Measurements from ENCODE around the gene ATP8A2.
"Not testable (repeated sequence)": the region's sequence is repeated elsewhere in the genome, so short reads cannot be mapped to it uniquely, and the experiment has no call there.

ATP8A2 gene

DNA sequence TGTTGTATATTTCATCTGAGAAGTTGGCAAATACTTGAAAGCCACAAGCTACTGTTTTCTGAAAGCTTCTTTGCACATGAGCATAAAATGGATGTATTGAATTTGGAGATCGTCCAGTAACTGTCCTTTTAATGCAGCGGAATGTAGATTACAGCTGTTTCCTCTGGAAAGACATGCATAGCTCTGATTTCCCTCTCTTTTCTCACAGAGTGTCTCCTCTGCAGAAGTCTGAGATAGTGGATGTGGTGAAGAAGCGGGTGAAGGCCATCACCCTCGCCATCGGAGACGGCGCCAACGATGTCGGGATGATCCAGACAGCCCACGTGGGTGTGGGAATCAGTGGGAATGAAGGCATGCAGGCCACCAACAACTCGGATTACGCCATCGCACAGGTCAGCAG lies 397.1 kb downstream of the ATP8A2 start:
- no peak for DNase-seq (ENCODE audit: low read depth)

GRCh38 chr13:25770601-25771000 lies 398.8 kb downstream of the ATP8A2 start:
- no peak for DNase-seq (ENCODE audit: low read depth)

GRCh38 chr13:25771202-25771601 lies 399.4 kb downstream of the ATP8A2 start:
- DNase-seq (ENCODE audit: low read depth): no peak

- no peak for DNase-seq (ENCODE audit: low read depth)
Measured at GRCh38 chr13:25771641-25772478, 400.1 kb downstream of the ATP8A2 start.

- DNase-seq (ENCODE audit: low read depth): not testable (repeated sequence)
Measured at GRCh38 chr13:25772534-25772933, 400.8 kb downstream of the ATP8A2 start.

DNA sequence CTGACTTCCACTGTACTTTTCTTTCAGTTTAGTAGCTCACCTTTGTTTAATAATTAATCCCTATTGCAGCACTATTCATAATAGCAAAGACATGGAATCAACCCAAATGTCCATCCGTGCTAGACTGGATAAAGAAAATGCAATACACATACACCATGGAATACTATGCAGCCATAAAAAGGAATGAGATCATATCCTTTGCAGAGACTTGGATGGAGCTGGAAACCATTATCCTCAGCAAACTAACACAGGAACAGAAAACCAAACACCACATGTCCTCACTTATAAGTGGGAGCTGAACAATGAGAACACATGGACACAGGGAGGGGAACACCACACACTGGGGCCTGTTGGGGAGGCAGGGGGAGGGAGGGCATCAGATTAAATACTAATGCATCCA lies 402.3 kb downstream of the ATP8A2 start:
- not testable (repeated sequence) for DNase-seq (ENCODE audit: low read depth)

DNA sequence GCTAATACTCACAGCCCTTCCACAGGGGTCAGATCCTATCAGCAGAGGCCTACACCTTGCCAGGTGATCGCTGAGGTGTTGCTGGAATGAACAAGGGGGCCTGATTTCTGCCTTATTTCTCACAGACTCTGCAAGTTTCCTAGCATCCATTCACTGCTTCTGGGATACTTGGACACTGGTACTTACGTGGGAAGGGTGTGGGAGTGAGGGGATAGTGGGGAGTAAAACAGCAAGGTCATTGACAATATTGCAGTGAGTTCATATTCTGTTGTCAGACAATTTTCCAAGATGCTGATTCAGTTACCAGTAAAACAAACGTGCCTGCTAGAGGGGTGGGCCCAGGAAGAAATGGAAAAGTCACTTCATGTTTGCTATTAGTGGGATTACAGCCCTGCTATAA lies 403.5 kb downstream of the ATP8A2 start:
- no peak for DNase-seq (ENCODE audit: low read depth)

GRCh38 chr13:25775986-25776385 lies 404.2 kb downstream of the ATP8A2 start:
- no peak for DNase-seq (ENCODE audit: low read depth)

GRCh38 chr13:25776722-25777121 lies 404.9 kb downstream of the ATP8A2 start:
- DNase-seq (ENCODE audit: low read depth): no peak

- DNase-seq (ENCODE audit: low read depth): no peak
Measured at GRCh38 chr13:25777509-25777908, 405.7 kb downstream of the ATP8A2 start.

DNA sequence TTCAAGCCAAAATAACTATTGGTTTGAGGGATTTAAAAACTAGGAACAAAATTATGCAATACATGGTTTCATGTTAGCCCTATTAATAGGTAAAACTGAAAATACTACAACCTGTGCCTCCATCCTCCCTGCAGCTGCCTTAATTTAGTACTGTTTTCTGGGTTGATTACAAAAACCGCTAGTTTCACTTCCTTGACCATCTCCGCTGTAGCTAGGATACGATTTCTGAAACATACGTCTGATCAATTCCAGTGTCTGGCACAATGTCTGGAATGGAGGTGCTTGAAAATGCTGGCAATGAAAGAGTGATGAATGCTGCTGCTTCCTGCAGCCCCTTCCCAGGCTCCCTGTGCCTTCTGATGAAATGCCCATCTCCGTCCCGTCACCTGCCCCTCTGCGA lies 406.6 kb downstream of the ATP8A2 start:
- DNase-seq (ENCODE audit: low read depth): no peak

DNA sequence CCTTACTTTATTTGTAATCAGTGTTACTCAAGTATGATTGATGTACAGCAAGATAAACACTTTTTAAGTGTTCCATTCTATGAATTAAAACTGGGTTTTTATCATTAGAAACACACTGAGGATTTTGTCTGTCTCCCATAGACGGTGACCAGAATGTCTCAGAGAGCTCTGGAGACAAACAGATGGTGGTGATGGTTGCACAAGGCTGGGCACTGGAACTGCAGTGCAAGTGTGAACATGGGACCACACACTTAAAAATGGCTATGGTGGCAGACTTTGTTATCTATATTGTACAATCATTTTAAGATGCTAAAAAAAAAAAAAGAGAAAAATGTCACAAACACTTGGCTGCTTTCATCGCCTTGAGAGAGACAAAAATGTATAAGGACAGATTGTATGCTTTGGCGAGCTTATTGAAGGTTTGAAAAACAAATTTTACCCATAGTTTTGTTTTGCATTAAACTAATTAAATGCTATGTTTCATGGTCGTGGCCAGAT lies 407.1 kb downstream of the ATP8A2 start:
- no peak for DNase-seq (ENCODE audit: low read depth)

- no peak for DNase-seq (ENCODE audit: low read depth)
Measured at GRCh38 chr13:25783076-25783475, 411.3 kb downstream of the ATP8A2 start.

GRCh38 chr13:25783601-25784024 lies 411.8 kb downstream of the ATP8A2 start:
- DNase-seq (ENCODE audit: low read depth): no peak

DNA sequence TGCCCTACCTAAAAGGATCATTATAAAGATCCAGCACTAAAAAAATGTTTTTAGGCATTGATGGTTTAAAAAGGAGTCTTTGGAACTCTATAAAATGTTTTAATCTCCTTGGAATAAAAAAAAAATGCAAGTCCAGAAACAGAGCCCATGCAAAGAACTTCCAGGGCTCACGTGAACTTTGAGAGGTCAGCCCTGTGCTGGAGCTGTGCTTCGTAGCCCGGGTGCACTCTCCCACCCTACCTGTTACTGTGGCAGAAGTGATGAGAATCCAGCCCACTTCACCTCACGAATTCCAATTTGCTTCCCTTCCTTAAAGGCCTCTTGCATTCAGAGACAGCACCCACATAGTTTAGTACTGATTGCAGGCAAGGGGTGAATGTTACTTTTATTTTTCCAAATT lies 412.3 kb downstream of the ATP8A2 start:
- DNase-seq (ENCODE audit: low read depth): no peak

DNA sequence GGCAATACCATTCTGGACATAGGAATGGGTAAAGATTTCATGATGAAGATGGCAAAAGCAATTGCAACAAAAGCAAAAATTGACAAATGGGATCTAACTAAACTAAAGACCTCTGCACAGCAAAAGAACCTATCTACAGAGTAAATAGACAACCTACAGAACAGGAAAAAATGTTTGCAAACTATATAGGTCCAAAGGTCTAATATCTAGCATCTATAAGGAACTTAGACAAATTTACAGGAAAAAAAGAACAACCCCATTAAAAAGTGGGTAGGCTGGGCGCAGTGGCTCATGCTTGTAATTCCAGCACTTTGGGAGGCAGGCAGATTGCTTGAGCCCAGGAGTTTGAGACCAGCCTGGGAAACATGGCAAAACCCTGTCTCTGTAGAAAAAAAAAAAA lies 418.4 kb downstream of the ATP8A2 start:
- DNase-seq (ENCODE audit: low read depth): not testable (repeated sequence)

DNA sequence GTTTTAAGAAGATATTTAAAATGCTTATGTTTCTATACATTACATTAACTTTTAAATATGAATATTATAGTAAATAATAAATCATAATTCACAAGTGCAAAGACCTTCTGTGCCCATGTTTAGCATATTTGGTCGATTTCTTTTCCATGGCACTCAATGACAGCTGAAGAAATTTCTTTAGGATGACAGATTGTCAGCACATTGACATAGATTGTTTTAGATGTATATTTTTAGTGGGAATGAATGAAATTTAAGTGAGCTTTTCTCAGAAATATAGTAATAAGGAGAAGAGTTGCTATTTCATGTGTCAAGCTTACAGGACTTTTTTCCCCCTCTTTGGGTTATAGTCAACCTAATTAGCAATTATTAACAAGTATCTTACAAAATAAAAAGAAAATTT lies 423.5 kb downstream of the ATP8A2 start:
- DNase-seq (ENCODE audit: low read depth): no peak

DNA sequence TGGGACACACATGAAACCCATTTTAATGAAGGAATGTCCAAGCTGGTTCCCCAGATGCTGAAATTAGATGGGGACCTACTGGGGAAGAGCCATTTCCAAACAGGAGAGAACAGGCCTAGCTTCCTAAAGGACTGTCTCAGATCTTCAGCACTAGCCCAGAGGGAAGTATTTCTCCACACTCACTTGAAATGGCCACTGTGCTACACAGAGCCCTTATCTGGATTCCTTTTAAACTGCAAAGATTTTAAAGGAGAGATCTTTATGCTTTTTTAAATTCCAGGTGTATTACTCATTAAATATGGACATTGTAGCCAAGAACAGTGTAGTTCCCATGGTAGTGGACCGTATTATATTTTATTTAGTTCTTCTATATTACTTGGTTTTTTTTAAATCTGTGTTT lies 424.7 kb downstream of the ATP8A2 start:
- DNase-seq (ENCODE audit: low read depth): no peak

- DNase-seq (ENCODE audit: low read depth): no peak
Measured at GRCh38 chr13:25798998-25799397, 427.2 kb downstream of the ATP8A2 start.

GRCh38 chr13:25800523-25800922 lies 428.7 kb downstream of the ATP8A2 start:
- no peak for DNase-seq (ENCODE audit: low read depth)

GRCh38 chr13:25802579-25802978 lies 430.8 kb downstream of the ATP8A2 start:
- no peak for DNase-seq (ENCODE audit: low read depth)

DNA sequence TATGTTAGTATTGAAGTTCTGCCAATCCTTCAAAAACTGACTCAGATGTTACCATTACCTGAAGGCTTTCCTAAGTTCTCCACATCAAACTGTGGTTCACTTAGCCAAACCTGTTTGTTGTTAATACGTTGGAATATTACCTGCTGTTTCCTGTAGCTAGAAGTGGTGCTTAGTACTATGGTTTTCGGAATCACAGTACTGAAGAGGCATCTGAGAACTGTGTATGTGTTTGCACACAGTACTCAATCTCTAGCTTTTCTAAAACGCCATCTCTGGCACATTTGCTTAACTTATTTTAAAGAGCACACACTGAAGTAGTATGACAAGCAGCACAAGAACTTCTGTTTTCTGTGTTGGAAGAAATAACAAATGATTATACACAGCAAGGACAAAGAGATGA lies 431.9 kb downstream of the ATP8A2 start:
- no peak for DNase-seq (ENCODE audit: low read depth)

GRCh38 chr13:25806264-25806974 lies 434.6 kb downstream of the ATP8A2 start:
- DNase-seq (ENCODE audit: low read depth): no peak

Measured in activated T-cell treated with anti-CD3 and anti-CD28 coated beads for 48 hours (primary cell).